ENCODE results near the gene TMEM62.
A peak's percentile ranks its signal among the peaks of the same experiment; 100 is the strongest.
"Not testable (repeated sequence)": the region's sequence is repeated elsewhere in the genome, so short reads cannot be mapped to it uniquely, and the experiment has no call there.

TMEM62 gene

DNA sequence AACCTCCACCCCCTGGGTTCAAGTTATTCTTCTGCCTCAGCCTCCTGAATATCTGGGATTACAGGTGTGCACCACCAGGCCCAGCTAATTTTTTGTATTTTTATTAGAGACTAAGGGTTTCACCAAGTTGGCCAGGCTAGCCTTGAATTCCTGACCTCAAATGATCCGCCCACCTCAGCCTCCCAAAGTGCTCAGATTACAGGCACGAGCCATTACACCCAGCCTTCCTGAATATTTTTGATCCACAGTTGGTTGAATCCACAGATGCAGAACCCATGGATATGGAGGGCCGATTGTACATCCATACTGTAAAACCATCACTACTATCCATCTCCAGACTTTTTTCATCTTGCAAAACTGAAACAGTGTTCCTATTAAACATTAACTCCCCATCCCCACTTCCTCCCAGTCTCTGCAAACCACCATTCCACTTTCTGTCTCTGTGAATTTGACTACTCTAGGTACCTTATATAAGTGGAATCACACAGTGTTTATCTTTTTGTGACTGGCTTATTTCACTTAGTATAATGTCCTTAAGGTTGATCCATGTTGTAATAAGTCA is 8.2 kb upstream of the TMEM62 start:
- Histone ChIP-seq H3K36me3 (ENCODE audit: control insufficient read depth in 1 of 2, insufficient read depth in 2 of 2, low read length in 2 of 2) (no peaks in the 10 kb centered on the region), H3K27ac (ENCODE audit: low read length) (no peak overlapping the region), H3K4me3 (ENCODE audit: low read depth in 1 of 2, low read length in 2 of 2) (no peak overlapping the region), H3K27me3 (ENCODE audit: low read depth, low read length) (no peaks in the 10 kb centered on the region), H3K4me1 (ENCODE audit: control insufficient read depth in 1 of 2, insufficient read depth in 2 of 2, low read length in 2 of 2) (peaks cover 0 to 3% of the 10 kb centered on the region in 2 donors), H3K9me3 (ENCODE audit: control insufficient read depth in 1 of 2, low read length in 2 of 2) (no peaks in the 10 kb centered on the region)

DNA sequence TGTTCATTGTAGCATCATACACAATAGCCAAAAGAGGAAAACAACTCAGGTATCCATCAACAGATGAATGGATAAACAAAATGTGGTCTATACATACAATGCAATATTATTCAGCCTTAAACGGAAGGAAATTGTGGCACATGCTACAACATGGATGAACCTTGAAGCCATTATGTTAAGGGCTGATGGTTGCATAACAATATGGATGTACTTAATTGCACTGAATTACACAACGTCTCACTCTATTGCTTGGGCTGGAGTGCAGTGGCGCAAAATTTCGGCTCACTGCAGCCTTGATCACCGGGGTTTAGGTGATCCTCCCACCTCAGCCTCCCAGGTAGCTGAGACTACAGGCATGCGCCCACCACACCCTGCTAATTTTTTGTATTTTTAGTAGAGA is 7.0 kb upstream of the TMEM62 start:
- no peaks in the 10 kb centered on the region for H3K36me3 ChIP-seq (ENCODE audit: control insufficient read depth in 1 of 2, insufficient read depth in 2 of 2, low read length in 2 of 2)
- H3K9me3 ChIP-seq (ENCODE audit: control insufficient read depth in 1 of 2, low read length in 2 of 2) = no peaks in the 10 kb centered on the region
- no peak overlapping the region for H3K4me3 ChIP-seq (ENCODE audit: low read depth in 1 of 2, low read length in 2 of 2)
- H3K4me1 ChIP-seq (ENCODE audit: control insufficient read depth in 1 of 2, insufficient read depth in 2 of 2, low read length in 2 of 2) = peaks cover 0 to 3% of the 10 kb centered on the region in 2 donors
- no peak overlapping the region for H3K27ac ChIP-seq (ENCODE audit: low read length)
- H3K27me3 ChIP-seq (ENCODE audit: low read depth, low read length) = no peaks in the 10 kb centered on the region

DNA sequence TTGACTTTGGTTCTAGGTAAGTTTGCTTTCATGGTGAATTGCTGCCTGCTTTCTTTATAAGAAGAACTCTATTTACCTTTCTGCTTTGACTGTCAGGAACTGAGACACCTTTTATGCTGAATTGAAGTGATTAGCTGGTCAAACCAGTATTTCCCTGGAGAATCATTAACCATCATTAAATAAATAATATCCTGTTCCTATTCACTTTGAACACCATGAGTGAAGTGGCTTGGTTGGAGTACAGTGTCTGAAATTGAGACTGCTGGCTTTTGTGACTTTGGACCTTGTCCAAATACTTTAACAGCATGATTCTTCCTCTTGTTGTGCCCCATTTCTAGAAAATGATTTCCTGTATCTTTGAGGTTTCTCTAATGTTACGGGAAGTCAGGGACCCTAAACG is 5.6 kb upstream of the TMEM62 start:
- Histone ChIP-seq H3K9me3 (ENCODE audit: control insufficient read depth in 1 of 2, low read length in 2 of 2) (no peaks in the 10 kb centered on the region), H3K27me3 (ENCODE audit: low read depth, low read length) (no peaks in the 10 kb centered on the region), H3K4me1 (ENCODE audit: control insufficient read depth in 1 of 2, insufficient read depth in 2 of 2, low read length in 2 of 2) (no peaks in the 10 kb centered on the region), H3K27ac (ENCODE audit: low read length) (no peak overlapping the region), H3K4me3 (ENCODE audit: low read depth in 1 of 2, low read length in 2 of 2) (no peak overlapping the region), H3K36me3 (ENCODE audit: control insufficient read depth in 1 of 2, insufficient read depth in 2 of 2, low read length in 2 of 2) (no peaks in the 10 kb centered on the region)

DNA sequence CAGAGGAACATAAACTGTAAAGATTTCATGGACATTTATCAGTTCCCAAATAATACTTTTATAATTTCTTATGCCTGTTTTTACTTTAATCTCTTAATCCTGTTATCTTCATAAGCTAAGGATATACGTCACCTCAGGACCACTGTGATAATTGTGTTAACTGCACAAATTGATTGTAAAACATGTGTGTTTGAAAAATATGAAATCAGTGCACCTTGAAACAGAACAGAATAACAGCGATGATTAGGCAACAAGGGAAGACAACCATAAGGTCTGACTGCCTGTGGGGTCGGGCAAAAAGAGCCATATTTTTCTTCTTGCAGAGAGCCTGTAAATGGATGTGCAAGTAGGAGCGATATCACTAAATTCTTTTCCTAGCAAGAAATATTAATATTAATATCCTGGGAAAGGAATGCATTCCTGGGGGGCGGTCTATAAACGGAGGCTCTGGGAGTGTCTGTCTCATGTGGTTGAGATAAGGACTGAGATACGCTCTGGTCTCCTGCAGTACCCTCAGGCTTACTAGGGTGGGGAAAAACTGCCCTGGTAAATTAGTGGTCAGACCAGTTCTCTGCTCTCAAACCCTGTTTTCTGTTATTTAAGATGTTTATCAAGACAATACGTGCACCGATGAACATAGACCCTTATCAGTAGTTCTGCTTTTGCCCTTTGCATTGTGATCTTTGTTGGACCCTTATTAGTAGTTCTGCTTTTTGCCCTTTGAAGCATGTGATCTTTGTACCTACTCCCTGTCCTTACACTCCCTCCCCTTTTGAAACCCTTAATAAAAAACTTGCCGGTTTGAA is 5.0 kb upstream of the TMEM62 start:
- H3K27me3 ChIP-seq (ENCODE audit: low read depth, low read length); H3K4me3 ChIP-seq (ENCODE audit: low read depth in 1 of 2, low read length in 2 of 2); H3K9me3 ChIP-seq (ENCODE audit: control insufficient read depth in 1 of 2, low read length in 2 of 2); H3K4me1 ChIP-seq (ENCODE audit: control insufficient read depth in 1 of 2, insufficient read depth in 2 of 2, low read length in 2 of 2); H3K27ac ChIP-seq (ENCODE audit: low read length); H3K36me3 ChIP-seq (ENCODE audit: control insufficient read depth in 1 of 2, insufficient read depth in 2 of 2, low read length in 2 of 2): not testable (repeated sequence)

DNA sequence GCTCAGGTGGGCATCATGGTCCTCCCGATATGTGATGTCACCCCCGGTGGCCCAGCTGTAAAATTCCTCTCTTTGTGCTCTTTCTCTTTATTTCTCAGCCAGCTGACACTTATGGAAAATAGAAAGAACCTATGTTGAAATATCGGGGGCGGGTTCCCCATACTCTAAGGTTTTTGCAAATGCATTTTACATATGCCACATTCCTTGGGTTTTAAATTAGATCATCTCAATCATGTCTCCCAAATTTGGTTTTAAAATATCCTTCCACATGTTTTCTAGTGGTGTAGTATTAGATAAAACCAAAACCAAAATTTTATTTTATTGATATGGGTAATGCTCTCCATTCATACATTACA is 4.4 kb upstream of the TMEM62 start:
- Histone ChIP-seq H3K9me3 (ENCODE audit: control insufficient read depth in 1 of 2, low read length in 2 of 2) (no peaks in the 10 kb centered on the region), H3K4me1 (ENCODE audit: control insufficient read depth in 1 of 2, insufficient read depth in 2 of 2, low read length in 2 of 2) (no peaks in the 10 kb centered on the region), H3K4me3 (ENCODE audit: low read depth in 1 of 2, low read length in 2 of 2) (no peak overlapping the region), H3K36me3 (ENCODE audit: control insufficient read depth in 1 of 2, insufficient read depth in 2 of 2, low read length in 2 of 2) (no peaks in the 10 kb centered on the region), H3K27me3 (ENCODE audit: low read depth, low read length) (no peaks in the 10 kb centered on the region), H3K27ac (ENCODE audit: low read length) (no peak overlapping the region)

DNA sequence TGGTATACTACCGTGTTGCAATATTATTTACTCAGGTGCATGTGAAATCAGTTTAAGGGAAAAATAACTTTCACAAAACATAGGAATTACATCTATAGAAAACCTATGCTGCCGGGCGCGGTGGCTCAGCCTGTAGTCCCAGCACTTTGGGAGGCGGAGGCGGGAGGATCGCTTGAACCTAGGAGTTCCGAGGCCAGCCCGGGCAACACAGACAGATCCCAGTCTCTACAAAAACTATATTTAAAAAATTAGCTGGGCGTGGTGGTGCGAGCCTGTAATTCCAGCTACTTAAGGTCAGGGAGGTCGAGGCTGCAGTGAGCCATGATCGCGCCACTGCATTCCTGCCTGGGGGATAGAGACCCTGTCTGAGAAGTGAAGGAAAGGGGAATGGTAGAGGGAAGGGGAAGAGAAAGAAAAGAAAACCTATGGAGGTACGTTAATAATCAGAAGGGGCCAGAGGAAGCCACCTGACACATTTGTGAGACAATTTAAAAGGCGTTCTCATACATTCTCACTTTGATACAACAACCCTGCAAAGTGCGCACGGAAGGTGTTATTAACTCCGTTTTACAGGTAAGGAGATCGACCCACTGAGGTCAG is 456 bp upstream of the TMEM62 start:
- no peaks in the 10 kb centered on the region for H3K9me3 ChIP-seq (ENCODE audit: control insufficient read depth in 1 of 2, low read length in 2 of 2)

DNA sequence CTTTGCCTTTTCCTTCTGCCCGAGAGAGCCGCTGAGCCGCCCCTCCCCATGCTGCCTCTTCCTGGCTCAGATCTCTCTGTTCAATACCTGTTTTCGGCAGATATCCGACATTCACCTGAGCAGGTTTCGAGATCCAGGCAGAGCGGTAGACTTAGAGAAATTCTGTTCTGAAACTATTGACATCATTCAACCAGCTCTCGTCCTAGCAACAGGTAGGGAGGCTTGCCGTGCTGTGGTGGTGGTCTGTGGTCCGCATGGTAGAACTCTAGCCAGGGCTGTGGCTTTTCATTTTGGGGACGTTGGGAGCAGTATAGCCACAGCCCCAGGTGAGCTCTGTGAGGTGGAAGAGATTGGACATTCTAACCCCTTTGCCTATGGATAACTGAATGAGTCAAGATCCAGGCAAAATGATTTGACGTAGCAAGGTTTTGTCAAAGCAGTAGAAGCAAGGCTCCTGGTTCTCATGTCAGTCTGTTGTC is 810 bp downstream of the TMEM62 start:
- Histone ChIP-seq H3K4me1 (ENCODE audit: control insufficient read depth in 1 of 2, insufficient read depth in 2 of 2, low read length in 2 of 2) (peaks cover 0 to 4% of the 10 kb centered on the region in 2 donors), H3K9me3 (ENCODE audit: control insufficient read depth in 1 of 2, low read length in 2 of 2) (no peaks in the 10 kb centered on the region), H3K27me3 (ENCODE audit: low read depth, low read length) (no peaks in the 10 kb centered on the region), H3K4me3 (ENCODE audit: low read depth in 1 of 2, low read length in 2 of 2) (peak overlapping the region; percentile 95 to 96), H3K36me3 (ENCODE audit: control insufficient read depth in 1 of 2, insufficient read depth in 2 of 2, low read length in 2 of 2) (peaks cover 14 to 24% of the 10 kb centered on the region in 2 donors), H3K27ac (ENCODE audit: low read length) (peak overlapping the region; percentile 84)

More for the DNA sequence above, 456 bp upstream of the TMEM62 start:
- Histone ChIP-seq H3K27me3 (ENCODE audit: low read depth, low read length) (no peaks in the 10 kb centered on the region), H3K4me3 (ENCODE audit: low read depth in 1 of 2, low read length in 2 of 2) (peak overlapping the region; percentile 95 to 96), H3K27ac (ENCODE audit: low read length) (peak overlapping the region; percentile 85), H3K4me1 (ENCODE audit: control insufficient read depth in 1 of 2, insufficient read depth in 2 of 2, low read length in 2 of 2) (peaks cover 0 to 4% of the 10 kb centered on the region in 2 donors), H3K36me3 (ENCODE audit: control insufficient read depth in 1 of 2, insufficient read depth in 2 of 2, low read length in 2 of 2) (peaks cover 9 to 12% of the 10 kb centered on the region in 2 donors)

DNA sequence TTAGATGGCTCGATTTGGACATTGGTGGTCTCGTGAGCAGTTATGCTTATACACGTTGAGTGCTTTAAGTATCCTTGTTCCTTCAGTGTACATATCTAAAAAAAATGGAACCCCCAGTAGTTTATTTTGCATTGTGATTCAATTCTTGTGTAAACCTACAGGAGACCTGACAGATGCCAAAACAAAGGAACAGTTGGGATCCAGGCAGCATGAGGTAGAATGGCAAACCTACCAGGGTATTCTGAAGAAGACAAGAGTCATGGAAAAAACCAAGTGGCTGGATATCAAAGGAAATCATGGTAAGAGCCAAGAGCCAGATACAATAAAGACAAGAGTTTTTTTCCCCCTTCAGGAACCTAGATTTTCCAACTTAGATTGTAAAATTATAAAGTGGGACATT is 2.0 kb downstream of the TMEM62 start:
- Histone ChIP-seq H3K27me3 (ENCODE audit: low read depth, low read length) (no peaks in the 10 kb centered on the region), H3K4me1 (ENCODE audit: control insufficient read depth in 1 of 2, insufficient read depth in 2 of 2, low read length in 2 of 2) (peaks cover 0 to 4% of the 10 kb centered on the region in 2 donors), H3K27ac (ENCODE audit: low read length) (no peak overlapping the region), H3K9me3 (ENCODE audit: control insufficient read depth in 1 of 2, low read length in 2 of 2) (no peaks in the 10 kb centered on the region), H3K36me3 (ENCODE audit: control insufficient read depth in 1 of 2, insufficient read depth in 2 of 2, low read length in 2 of 2) (peaks cover 16 to 35% of the 10 kb centered on the region in 2 donors), H3K4me3 (ENCODE audit: low read depth in 1 of 2, low read length in 2 of 2) (no peak overlapping the region)

DNA sequence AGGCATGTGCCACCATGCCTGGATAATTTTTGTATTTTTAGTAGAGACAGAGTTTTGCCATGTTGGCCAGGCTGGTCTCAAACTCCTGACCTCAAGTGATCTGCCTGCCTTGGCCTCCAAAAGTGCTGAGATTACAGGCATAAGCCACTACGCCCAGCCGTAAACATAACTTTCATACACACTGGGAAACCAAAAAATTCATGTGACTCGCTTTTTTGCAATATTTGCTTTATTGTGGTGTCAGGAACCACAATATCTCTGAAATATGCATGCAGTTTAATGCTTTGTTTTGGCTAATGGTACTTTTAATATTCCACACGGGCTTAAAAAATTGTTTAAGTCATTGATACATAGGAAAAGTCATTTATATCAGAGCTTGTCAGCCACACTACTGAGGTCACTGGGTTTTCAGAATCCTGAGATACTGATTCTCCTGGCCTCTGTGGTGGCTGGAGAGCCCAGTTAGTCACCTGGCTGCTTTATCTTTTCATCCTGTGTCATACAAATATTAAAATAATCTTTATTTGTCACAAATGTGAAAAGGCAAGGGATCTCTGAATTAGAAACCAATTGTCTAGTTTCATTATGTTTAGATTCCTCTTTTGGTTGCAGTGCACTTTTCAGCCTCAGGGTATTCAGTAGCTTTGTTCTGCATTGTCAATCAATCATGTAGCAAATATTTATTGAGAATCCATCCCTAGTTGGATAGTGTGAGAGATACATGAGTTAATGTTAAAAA is 10.0 kb downstream of the TMEM62 start:
- Histone ChIP-seq H3K4me3 (ENCODE audit: low read depth in 1 of 2, low read length in 2 of 2) (no peak overlapping the region), H3K27me3 (ENCODE audit: low read depth, low read length) (no peaks in the 10 kb centered on the region), H3K4me1 (ENCODE audit: control insufficient read depth in 1 of 2, insufficient read depth in 2 of 2, low read length in 2 of 2) (no peaks in the 10 kb centered on the region), H3K36me3 (ENCODE audit: control insufficient read depth in 1 of 2, insufficient read depth in 2 of 2, low read length in 2 of 2) (peaks cover 25 to 52% of the 10 kb centered on the region in 2 donors), H3K27ac (ENCODE audit: low read length) (no peak overlapping the region), H3K9me3 (ENCODE audit: control insufficient read depth in 1 of 2, low read length in 2 of 2) (no peaks in the 10 kb centered on the region)

DNA sequence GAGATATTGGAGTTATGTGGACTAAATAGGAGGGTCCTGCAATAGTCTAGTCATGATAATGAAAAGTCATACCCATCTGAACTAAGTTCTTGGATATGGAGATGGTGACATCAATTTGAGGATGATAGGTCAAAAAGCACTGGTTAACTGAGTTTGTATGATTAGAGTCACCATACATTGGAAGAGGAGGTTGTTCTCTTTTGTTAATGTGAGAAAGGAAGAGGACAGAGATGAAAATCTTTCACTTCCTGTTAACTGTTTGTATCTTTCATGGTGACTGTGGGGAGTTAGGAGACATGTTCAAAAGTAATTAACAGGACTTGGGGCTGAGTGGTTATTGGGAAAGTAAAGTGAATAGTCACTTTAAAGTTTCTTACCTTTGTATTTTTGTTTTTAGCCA is 11.1 kb downstream of the TMEM62 start:
- H3K36me3 ChIP-seq (ENCODE audit: control insufficient read depth in 1 of 2, insufficient read depth in 2 of 2, low read length in 2 of 2) = peaks cover 30 to 50% of the 10 kb centered on the region in 2 donors
- H3K9me3 ChIP-seq (ENCODE audit: control insufficient read depth in 1 of 2, low read length in 2 of 2) = no peaks in the 10 kb centered on the region
- no peaks in the 10 kb centered on the region for H3K27me3 ChIP-seq (ENCODE audit: low read depth, low read length)
- no peak overlapping the region for H3K27ac ChIP-seq (ENCODE audit: low read length)
- H3K4me1 ChIP-seq (ENCODE audit: control insufficient read depth in 1 of 2, insufficient read depth in 2 of 2, low read length in 2 of 2) = no peaks in the 10 kb centered on the region
- H3K4me3 ChIP-seq (ENCODE audit: low read depth in 1 of 2, low read length in 2 of 2) = no peak overlapping the region

DNA sequence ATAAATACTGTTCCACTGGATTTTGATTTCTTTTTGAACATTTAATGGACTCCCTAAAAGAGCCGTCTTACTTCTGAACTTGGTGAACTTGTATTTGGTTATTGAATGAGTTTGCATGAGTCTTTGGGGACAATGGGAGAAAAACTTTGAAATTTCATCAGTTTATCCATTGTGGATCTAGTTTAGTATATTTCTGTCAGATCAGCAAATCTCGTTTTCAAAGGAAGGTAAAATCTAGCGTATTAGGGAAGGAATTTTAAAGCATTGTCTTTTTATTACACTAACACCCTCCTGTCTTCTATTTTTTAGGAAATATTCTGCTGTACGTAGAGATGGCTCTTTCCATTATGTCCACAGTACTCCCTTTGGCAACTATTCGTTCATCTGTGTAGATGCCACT is 12.8 kb downstream of the TMEM62 start:
- no peaks in the 10 kb centered on the region for H3K9me3 ChIP-seq (ENCODE audit: control insufficient read depth in 1 of 2, low read length in 2 of 2)
- no peaks in the 10 kb centered on the region for H3K4me1 ChIP-seq (ENCODE audit: control insufficient read depth in 1 of 2, insufficient read depth in 2 of 2, low read length in 2 of 2)
- no peaks in the 10 kb centered on the region for H3K27me3 ChIP-seq (ENCODE audit: low read depth, low read length)
- H3K4me3 ChIP-seq (ENCODE audit: low read depth in 1 of 2, low read length in 2 of 2) = no peak overlapping the region
- no peak overlapping the region for H3K27ac ChIP-seq (ENCODE audit: low read length)
- peaks cover 31 to 43% of the 10 kb centered on the region in 2 donors for H3K36me3 ChIP-seq (ENCODE audit: control insufficient read depth in 1 of 2, insufficient read depth in 2 of 2, low read length in 2 of 2)

Data from muscle layer of duodenum (tissue), 2 donors.